Measurements from ENCODE around the gene TRIP12.

The TRIP12 gene

DNA sequence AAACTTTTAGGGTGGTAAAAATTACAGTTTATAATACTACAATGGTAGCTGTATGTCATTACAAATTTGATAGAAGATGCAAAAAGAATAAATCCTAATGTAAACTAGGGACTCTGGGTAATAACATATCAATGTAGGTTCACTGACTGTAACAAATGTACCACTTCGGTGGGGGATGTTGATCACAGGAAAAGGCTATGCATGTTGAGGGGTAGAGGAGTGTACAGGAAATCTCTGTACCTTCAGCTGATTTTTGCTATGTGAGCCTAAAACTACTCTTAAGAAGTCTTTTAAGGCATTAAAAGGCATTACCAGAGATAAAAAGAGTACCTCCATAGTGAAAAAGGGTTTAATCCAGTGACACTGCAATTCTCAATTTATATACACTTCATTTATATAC is 25.0 kb downstream of the TRIP12 start:
- no peak for DNase-seq
- H3K9me3 ChIP-seq (ENCODE audit: control extremely low read depth in 1 of 5, control insufficient read depth in 4 of 5, insufficient read depth in 2 of 5, low read depth in 1 of 5, low read length in 4 of 5), result no peaks in the 10 kb centered on the region
- POLR2A ChIA-PET, result interaction anchor here (0.7 kb wide), 1 partner anchor 22 kb away, joined by 3 read pairs; no protein-coding TSS in a partner anchor
- WGBS (ENCODE audit: insufficient coverage), result 0% methylated on average over 1 of the region's 1 CpG
- CTCF ChIA-PET, result interaction anchor here (0.8 to 1.3 kb wide), 3 partner anchors 9 to 14 kb away, joined by 3 read pairs; no protein-coding TSS in a partner anchor
- H3K4me3 ChIP-seq (ENCODE audit: control insufficient read depth in 1 of 7, extremely low read depth in 1 of 7, insufficient read depth in 4 of 7, low read depth in 2 of 7, low read length in 6 of 7), result no peak overlapping the region
- H3K36me3 ChIP-seq (ENCODE audit: control insufficient read depth in 4 of 4, insufficient read depth in 4 of 4, low read length in 3 of 4), result peaks cover 0 to 20% (median 3%) of the 10 kb centered on the region in 4 experiments
- peaks cover 3 to 5% (median 3%) of the 10 kb centered on the region in 4 experiments for H3K4me1 ChIP-seq (ENCODE audit: control extremely low read depth in 1 of 4, control insufficient read depth in 4 of 4, insufficient read depth in 4 of 4, low read length in 3 of 4)
- no peaks in the 10 kb centered on the region for H3K27me3 ChIP-seq (replicated peaks in 2 of 5; ENCODE audit: control insufficient read depth in 4 of 5, insufficient read depth in 5 of 5, low read length in 4 of 5)
- no peak overlapping the region for H3K27ac ChIP-seq (ENCODE audit: insufficient read depth in 1 of 2, low read depth in 1 of 2, low read length in 2 of 2, poor library complexity in 1 of 2, severe bottlenecking in 2 of 2)

DNA sequence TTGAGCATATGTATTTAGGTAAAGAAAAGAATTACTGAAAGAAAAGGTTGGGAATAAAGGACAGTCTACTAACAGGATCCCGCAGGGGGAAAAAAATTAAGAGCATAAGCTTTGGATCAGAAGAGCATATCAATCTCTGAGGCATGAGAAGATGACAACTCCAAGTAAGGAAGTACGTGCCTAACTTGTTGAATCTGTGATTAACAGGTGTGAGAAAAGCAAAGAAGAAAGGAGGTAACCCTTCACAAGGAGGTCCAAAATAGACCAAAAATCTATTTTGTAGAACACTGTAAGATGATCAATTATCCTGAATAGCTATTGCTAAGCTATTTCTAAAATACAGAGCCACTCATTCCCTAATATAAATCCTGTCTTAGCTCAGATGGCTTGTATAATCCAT is 32.8 kb downstream of the TRIP12 start:
- ChIA-PET CTCF (interaction anchor here (0.6 to 1.0 kb wide), 3 partner anchors 20 to 71 kb away, joined by 3 to 4 read pairs (median 3); no protein-coding TSS in a partner anchor), POLR2A (no interaction called here)
- DNase-seq, result no peak

GRCh38 chr2:229888031-229888430 is 33.8 kb downstream of the TRIP12 start:
- CTCF ChIA-PET, result no interaction called here
- no peaks in the 10 kb centered on the region for H3K9me3 ChIP-seq (ENCODE audit: control extremely low read depth in 1 of 5, control insufficient read depth in 4 of 5, insufficient read depth in 2 of 5, low read depth in 1 of 5, low read length in 4 of 5)
- H3K27me3 ChIP-seq (replicated peaks in 2 of 5; ENCODE audit: control insufficient read depth in 4 of 5, insufficient read depth in 5 of 5, low read length in 4 of 5), result no peaks in the 10 kb centered on the region
- H3K4me3 ChIP-seq (ENCODE audit: control insufficient read depth in 1 of 7, extremely low read depth in 1 of 7, insufficient read depth in 4 of 7, low read depth in 2 of 7, low read length in 6 of 7), result no peak overlapping the region
- H3K4me1 ChIP-seq (ENCODE audit: control extremely low read depth in 1 of 4, control insufficient read depth in 4 of 4, insufficient read depth in 4 of 4, low read length in 3 of 4), result no peaks in the 10 kb centered on the region
- H3K27ac ChIP-seq (ENCODE audit: insufficient read depth in 1 of 2, low read depth in 1 of 2, low read length in 2 of 2, poor library complexity in 1 of 2, severe bottlenecking in 2 of 2), result no peak overlapping the region
- POLR2A ChIA-PET, result no interaction called here
- peaks cover 2 to 7% (median 5%) of the 10 kb centered on the region in 4 experiments for H3K36me3 ChIP-seq (ENCODE audit: control insufficient read depth in 4 of 4, insufficient read depth in 4 of 4, low read length in 3 of 4)
- WGBS (ENCODE audit: insufficient coverage), result no CpG with 5 or more reads among the region's 1 CpG
- DNase-seq, result no peak

More for the DNA sequence above, 32.8 kb downstream of the TRIP12 start:
- Histone ChIP-seq H3K9me3 (ENCODE audit: control extremely low read depth in 1 of 5, control insufficient read depth in 4 of 5, insufficient read depth in 2 of 5, low read depth in 1 of 5, low read length in 4 of 5) (no peaks in the 10 kb centered on the region), H3K27me3 (replicated peaks in 2 of 5; ENCODE audit: control insufficient read depth in 4 of 5, insufficient read depth in 5 of 5, low read length in 4 of 5) (no peaks in the 10 kb centered on the region), H3K27ac (ENCODE audit: insufficient read depth in 1 of 2, low read depth in 1 of 2, low read length in 2 of 2, poor library complexity in 1 of 2, severe bottlenecking in 2 of 2) (no peak overlapping the region), H3K4me1 (ENCODE audit: control extremely low read depth in 1 of 4, control insufficient read depth in 4 of 4, insufficient read depth in 4 of 4, low read length in 3 of 4) (no peaks in the 10 kb centered on the region), H3K36me3 (ENCODE audit: control insufficient read depth in 4 of 4, insufficient read depth in 4 of 4, low read length in 3 of 4) (peaks cover 2 to 10% (median 5%) of the 10 kb centered on the region in 4 experiments), H3K4me3 (ENCODE audit: control insufficient read depth in 1 of 7, extremely low read depth in 1 of 7, insufficient read depth in 4 of 7, low read depth in 2 of 7, low read length in 6 of 7) (no peak overlapping the region)
- 96% methylated on average over 2 of the region's 2 CpGs for WGBS (ENCODE audit: insufficient coverage)

- no peak for DNase-seq
- no CpG with 5 or more reads among the region's 1 CpG for WGBS (ENCODE audit: insufficient coverage)
- Histone ChIP-seq H3K9me3 (ENCODE audit: control extremely low read depth in 1 of 5, control insufficient read depth in 4 of 5, insufficient read depth in 2 of 5, low read depth in 1 of 5, low read length in 4 of 5) (no peaks in the 10 kb centered on the region), H3K36me3 (ENCODE audit: control insufficient read depth in 4 of 4, insufficient read depth in 4 of 4, low read length in 3 of 4) (peaks cover 2 to 9% (median 5%) of the 10 kb centered on the region in 4 experiments), H3K27me3 (replicated peaks in 2 of 5; ENCODE audit: control insufficient read depth in 4 of 5, insufficient read depth in 5 of 5, low read length in 4 of 5) (no peaks in the 10 kb centered on the region), H3K27ac (ENCODE audit: insufficient read depth in 1 of 2, low read depth in 1 of 2, low read length in 2 of 2, poor library complexity in 1 of 2, severe bottlenecking in 2 of 2) (no peak overlapping the region), H3K4me3 (ENCODE audit: control insufficient read depth in 1 of 7, extremely low read depth in 1 of 7, insufficient read depth in 4 of 7, low read depth in 2 of 7, low read length in 6 of 7) (no peak overlapping the region), H3K4me1 (ENCODE audit: control extremely low read depth in 1 of 4, control insufficient read depth in 4 of 4, insufficient read depth in 4 of 4, low read length in 3 of 4) (no peaks in the 10 kb centered on the region)
- ChIA-PET CTCF (interaction anchor here (0.8 kb wide), 1 partner anchor 9 kb away, joined by 3 read pairs; no protein-coding TSS in a partner anchor), POLR2A (no interaction called here)
Measured at GRCh38 chr2:229887441-229887840, 34.4 kb downstream of the TRIP12 start.

DNA sequence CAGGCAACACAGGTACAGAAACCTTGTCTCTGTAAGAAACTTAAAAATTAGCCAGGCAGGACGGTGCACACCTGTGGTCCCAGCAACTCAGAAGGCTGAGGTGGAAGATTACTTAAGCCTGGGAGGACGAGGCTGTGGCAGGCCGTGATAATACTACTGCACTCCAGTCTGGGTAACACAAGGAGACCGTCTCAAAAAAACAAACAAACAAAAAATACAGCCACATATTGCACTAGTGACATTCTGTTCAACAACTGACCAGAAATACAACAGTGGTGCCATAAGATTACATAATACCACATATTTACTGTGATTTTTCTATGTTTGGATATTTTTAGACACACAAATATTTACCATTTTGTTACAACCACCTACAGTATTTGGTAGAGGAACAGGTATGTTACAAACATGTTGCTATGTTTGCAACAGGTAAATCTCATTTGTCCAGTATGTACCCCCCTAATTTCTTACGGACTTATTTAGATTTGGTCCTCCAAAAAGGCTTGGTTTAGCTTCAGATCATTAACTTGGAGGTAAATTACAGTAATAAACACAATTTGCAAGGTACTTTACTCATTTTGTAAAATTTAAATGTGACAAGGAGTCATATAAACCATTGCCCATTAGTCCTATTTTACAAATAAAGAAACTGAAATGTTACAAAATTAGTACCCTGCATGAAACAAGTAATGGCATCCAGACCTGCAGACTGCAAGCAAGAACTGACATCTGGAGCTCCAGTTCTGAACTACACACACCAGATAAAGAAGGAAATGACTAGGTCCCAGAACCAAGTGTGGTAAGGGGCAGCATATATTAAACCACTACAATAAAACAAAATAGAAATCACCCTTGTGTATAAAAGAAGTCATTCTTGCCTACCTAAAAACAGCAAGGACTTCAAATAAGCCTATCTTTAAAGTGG is 36.8 kb downstream of the TRIP12 start:
- peak in 2 of 3 donors; percentile 10 to 15 for DNase-seq
- ChIA-PET POLR2A (no interaction called here), CTCF (interaction anchor here (0.8 to 1.4 kb wide), 3 partner anchors 10 to 26 kb away, joined by 3 read pairs; no protein-coding TSS in a partner anchor)
- 92% methylated on average over 3 of the region's 5 CpGs for WGBS (ENCODE audit: insufficient coverage)
- no peaks in the 10 kb centered on the region for H3K9me3 ChIP-seq (ENCODE audit: control extremely low read depth in 1 of 5, control insufficient read depth in 4 of 5, insufficient read depth in 2 of 5, low read depth in 1 of 5, low read length in 4 of 5)
- no peaks in the 10 kb centered on the region for H3K4me1 ChIP-seq (ENCODE audit: control extremely low read depth in 1 of 4, control insufficient read depth in 4 of 4, insufficient read depth in 4 of 4, low read length in 3 of 4)
- no peak overlapping the region for H3K27ac ChIP-seq (ENCODE audit: insufficient read depth in 1 of 2, low read depth in 1 of 2, low read length in 2 of 2, poor library complexity in 1 of 2, severe bottlenecking in 2 of 2)
- no peak overlapping the region for H3K4me3 ChIP-seq (ENCODE audit: control insufficient read depth in 1 of 7, extremely low read depth in 1 of 7, insufficient read depth in 4 of 7, low read depth in 2 of 7, low read length in 6 of 7)
- H3K27me3 ChIP-seq (replicated peaks in 2 of 5; ENCODE audit: control insufficient read depth in 4 of 5, insufficient read depth in 5 of 5, low read length in 4 of 5), result no peaks in the 10 kb centered on the region
- peaks cover 5 to 10% (median 5%) of the 10 kb centered on the region in 4 experiments for H3K36me3 ChIP-seq (ENCODE audit: control insufficient read depth in 4 of 4, insufficient read depth in 4 of 4, low read length in 3 of 4)

DNA sequence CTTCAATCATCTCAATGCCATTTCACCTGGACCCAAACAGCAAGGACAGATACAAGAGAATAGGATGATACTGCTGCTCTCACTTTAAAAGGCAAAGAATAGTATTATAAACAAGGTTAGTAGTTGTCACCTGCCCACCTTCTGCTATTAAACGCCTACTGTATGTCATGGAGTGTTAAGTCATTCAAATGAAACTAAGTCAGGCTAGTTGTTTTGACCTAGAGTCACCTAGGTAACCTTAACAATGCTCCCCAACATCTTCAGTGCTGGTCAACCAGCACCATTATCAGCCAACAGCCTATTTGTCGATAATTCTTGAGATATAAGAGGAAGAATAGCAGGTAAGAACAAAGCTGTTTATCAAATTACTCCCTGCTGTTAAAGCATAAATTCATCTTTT is 39.2 kb downstream of the TRIP12 start:
- Histone ChIP-seq H3K27ac (ENCODE audit: insufficient read depth in 1 of 2, low read depth in 1 of 2, low read length in 2 of 2, poor library complexity in 1 of 2, severe bottlenecking in 2 of 2) (peak overlapping the region in 1 of 2 experiments; percentile 15), H3K27me3 (replicated peaks in 2 of 5; ENCODE audit: control insufficient read depth in 4 of 5, insufficient read depth in 5 of 5, low read length in 4 of 5) (no peaks in the 10 kb centered on the region), H3K36me3 (ENCODE audit: control insufficient read depth in 4 of 4, insufficient read depth in 4 of 4, low read length in 3 of 4) (peaks cover 8 to 32% (median 18%) of the 10 kb centered on the region in 4 experiments), H3K4me1 (ENCODE audit: control extremely low read depth in 1 of 4, control insufficient read depth in 4 of 4, insufficient read depth in 4 of 4, low read length in 3 of 4) (no peaks in the 10 kb centered on the region), H3K4me3 (ENCODE audit: control insufficient read depth in 1 of 7, extremely low read depth in 1 of 7, insufficient read depth in 4 of 7, low read depth in 2 of 7, low read length in 6 of 7) (no peak overlapping the region), H3K9me3 (ENCODE audit: control extremely low read depth in 1 of 5, control insufficient read depth in 4 of 5, insufficient read depth in 2 of 5, low read depth in 1 of 5, low read length in 4 of 5) (no peaks in the 10 kb centered on the region)
- POLR2A ChIA-PET, result no interaction called here
- CTCF ChIA-PET, result no interaction called here
- DNase-seq, result no peak
- WGBS (ENCODE audit: insufficient coverage), result no CpG with 5 or more reads among the region's 2 CpGs

Measured in common myeloid progenitor, CD34-positive (primary cell).